OCI-LY7 (cell line): ENCODE measurements around the gene LDAH.

Experiments
- EZH2phosphoT487 ChIP-seq: fragments of 200-600 bp; sonication (generic); IDR thresholded peaks from 2 replicates; pipeline ENCODE4 v1.6.1; 2018; ENCODE audit warnings: low read depth, borderline replicate concordance, mild to moderate bottlenecking, mixed run types, antibody characterized with exemption, low read length, moderate library complexity, mixed read lengths
- TF ChIP-seq, protein P1 (sequence below): fragments of 200-600 bp; sonication (generic); conservative IDR thresholded peaks from 2 replicates; pipeline ENCODE4 v1.5.1; 2014; ENCODE audit warnings: mild to moderate bottlenecking, antibody characterized with exemption, low read length, moderate library complexity, mixed read lengths

DNA sequence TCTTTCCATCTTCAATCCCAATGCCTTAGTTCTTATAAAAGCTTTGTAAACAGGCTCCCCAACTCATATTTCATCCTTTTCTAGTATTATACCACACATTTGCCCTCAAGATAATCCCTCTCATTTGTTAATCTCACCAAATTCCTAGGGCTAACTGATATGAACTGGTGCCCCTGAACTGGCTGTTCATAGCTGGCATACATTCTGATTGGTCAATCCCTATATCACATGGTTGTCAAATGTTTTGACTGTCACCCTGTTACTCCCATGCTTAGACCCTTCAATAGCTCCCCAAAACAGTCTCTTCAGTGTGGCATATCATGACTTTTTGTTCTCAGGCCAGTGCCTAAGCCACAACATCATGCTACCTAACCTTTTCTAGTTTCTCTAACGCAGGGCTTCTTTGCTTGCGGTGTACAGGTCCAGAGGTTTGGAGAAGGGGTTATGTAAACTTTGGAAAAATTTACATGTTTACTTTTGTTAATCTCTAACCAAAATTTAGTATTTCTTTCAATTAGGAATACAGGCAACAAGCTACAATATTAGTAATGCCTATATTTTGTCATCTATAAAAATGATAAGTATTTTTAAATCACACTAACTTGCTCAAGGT is 125.5 kb downstream of the LDAH start:
- TF ChIP-seq, protein P1, sequence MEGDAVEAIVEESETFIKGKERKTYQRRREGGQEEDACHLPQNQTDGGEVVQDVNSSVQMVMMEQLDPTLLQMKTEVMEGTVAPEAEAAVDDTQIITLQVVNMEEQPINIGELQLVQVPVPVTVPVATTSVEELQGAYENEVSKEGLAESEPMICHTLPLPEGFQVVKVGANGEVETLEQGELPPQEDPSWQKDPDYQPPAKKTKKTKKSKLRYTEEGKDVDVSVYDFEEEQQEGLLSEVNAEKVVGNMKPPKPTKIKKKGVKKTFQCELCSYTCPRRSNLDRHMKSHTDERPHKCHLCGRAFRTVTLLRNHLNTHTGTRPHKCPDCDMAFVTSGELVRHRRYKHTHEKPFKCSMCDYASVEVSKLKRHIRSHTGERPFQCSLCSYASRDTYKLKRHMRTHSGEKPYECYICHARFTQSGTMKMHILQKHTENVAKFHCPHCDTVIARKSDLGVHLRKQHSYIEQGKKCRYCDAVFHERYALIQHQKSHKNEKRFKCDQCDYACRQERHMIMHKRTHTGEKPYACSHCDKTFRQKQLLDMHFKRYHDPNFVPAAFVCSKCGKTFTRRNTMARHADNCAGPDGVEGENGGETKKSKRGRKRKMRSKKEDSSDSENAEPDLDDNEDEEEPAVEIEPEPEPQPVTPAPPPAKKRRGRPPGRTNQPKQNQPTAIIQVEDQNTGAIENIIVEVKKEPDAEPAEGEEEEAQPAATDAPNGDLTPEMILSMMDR = no peak
- no peak for TF ChIP-seq EZH2phosphoT487
